GM21619 (cell line): Measurements from ENCODE around the gene CAMTA1.

Source experiments
- ATAC-seq: cut with Tn5 transposase; IDR thresholded peaks from one replicate; pipeline ENCODE4 v1.9.1; 2021; ENCODE audit not compliant: unreplicated experiment

The CAMTA1 gene

GRCh38 chr1:6872573-6873261 lies 87.5 kb downstream of the CAMTA1 start:
- no peak for ATAC-seq

- ATAC-seq, result no peak
These were observed 88.2 kb downstream of the CAMTA1 start for GRCh38 chr1:6873298-6874015.

DNA sequence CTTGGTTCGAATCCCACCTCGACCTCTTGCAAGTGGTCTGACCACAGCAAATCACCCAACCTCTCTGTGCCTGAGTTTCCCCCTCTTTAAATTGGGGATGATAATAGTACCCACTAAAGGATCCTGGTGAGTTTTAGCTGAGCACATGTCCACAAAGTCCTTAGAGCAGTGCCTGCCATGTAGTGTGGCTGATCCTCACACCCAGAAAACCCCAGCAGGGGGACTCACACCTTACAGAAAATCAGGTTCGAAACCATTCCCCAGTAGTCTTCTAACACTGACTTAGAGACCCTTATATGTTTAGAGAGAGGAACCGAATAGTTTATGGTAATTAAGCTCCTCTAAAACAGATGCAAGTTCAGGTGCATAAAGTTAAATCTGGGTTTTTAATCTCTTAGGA lies 89.0 kb downstream of the CAMTA1 start:
- ATAC-seq, result no peak

DNA sequence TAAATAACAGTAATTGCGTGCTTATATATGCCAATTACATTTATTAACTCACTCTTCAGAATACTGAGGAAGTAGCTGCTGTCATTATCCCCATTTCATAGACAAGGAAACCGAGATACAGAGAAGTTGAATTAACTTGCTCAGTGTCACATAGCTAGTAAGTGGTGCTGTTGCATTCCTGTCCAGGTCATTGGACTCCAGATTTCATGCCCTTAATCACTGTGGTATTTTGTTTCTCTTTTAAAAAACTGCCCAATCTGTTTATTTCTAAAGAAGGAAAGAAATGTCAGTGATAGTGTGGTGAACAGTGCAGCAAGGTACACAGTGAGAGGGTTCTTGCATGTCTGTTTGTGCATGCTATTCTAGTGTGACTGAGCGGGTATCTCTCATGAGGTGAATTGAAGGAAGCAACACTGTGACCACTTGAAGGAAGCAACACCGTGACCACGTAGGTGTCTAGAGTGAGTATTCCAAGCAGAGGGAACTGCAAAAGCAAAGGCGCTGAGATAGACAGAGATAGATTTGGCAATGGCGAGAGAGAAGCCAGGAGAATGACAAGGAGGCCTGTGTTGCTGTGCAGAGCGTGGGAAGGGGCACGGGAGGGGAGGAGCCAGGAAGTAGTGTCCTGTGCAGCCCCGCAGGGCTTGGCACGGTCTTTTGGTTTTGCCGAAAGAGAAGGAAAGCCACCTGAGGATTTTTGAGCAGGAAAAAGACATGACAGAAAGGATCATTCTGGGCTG lies 95.9 kb downstream of the CAMTA1 start:
- no peak for ATAC-seq

DNA sequence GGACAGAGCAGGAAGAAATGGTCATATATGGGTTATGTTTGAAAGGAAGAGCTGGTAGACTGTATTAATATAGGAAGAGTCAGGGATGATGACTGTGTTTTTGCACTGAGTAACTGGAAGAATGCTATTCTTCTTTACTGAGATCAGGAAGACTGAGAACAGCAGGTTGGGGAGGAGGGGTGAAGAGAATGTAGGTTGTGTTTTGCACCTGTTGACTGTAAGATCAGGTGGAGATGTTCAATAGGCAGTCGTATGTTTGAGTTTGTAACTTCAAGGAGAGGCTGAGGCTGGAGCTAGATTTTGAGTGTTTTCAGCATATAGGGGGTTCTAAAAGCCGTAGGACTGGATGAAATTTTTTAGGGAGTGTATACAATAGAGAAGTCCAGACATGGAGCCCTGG lies 97.2 kb downstream of the CAMTA1 start:
- no peak for ATAC-seq

DNA sequence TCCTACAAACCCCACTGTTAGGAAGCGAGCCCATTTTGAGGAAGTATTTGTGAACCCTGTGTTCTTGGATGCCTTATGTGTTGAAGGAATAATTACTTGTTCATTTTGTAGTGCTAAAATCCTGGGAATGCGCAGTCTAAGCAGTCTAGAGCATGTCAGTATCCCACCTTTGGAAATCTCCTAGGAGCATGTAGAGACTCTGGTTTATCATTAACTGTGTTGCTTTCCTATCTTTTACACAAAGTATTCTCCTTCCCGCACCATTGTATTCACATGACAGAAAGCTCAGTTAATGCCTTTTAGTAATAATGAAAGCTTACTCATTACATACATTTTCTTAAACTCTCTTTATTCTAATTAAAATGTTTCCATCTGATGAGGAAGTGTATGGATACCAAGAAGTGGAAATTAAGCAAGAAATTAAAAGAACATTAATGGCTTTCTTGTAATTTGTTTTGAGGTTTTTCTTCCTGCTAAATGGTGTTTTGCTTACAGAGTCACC lies 99.4 kb downstream of the CAMTA1 start:
- no peak for ATAC-seq

GRCh38 chr1:6885426-6885825 lies 100.2 kb downstream of the CAMTA1 start:
- ATAC-seq, result no peak

DNA sequence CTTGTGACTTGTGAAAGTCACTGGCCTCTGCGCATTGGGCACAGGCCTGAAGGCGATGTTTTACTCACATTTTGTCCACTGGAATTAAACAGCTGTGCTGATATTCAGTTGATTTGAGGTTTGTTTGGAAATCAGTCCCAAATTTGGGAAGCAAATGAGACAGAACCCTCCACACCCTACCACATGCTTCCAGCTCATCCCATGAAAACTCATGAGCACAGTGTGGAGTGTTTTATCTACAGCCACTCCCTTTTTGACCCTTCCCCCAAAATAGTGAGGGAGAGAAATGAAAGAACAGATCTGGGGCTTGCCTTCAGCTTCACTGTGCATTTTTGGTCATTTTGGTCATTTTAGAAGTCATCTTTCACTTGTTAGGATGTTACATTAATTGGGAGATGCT lies 101.3 kb downstream of the CAMTA1 start:
- ATAC-seq, result no peak

- ATAC-seq, result no peak
These were observed 103.0 kb downstream of the CAMTA1 start for GRCh38 chr1:6888268-6888667.

DNA sequence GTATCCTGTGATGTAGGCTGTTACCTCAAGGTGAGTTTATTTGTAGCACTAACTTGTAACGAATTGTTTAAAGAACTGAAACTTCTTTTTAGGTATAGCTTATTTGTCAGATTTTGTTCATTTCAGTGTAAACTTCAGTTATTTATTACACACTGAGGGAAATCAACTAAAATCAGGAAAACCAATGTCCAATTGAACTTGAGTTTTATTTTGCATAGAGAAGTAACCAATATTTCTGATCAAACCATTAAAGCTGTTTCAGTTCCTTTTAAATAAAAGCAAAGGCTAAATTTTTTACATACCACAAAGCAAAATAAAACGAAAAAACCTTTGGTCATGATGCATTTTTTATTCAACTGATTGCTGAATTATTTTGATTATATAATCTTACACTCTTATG lies 103.6 kb downstream of the CAMTA1 start:
- no peak for ATAC-seq

GRCh38 chr1:6889875-6890480 lies 104.7 kb downstream of the CAMTA1 start:
- peak; percentile 48 for ATAC-seq

DNA sequence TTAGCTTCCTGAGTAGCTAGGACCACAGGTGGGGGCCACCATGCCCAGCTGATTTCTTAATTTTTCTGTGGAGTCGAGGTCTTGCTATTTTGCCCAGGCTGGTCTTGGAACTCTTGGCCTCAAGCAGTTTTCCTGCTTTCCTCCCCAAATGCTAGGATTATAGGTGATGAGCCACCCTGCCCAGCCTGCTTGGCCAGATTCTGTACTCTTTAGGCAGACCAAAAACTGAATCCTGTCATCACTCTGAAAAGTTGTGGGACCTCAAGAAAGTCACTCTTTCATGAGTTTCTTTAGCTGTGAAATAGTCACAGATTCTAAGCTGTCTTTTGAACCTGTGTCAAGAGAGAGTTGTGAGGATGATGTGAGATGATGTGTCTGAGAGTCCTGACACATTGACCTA lies 105.4 kb downstream of the CAMTA1 start:
- no peak for ATAC-seq

GRCh38 chr1:6891781-6892579 lies 106.7 kb downstream of the CAMTA1 start:
- ATAC-seq, result no peak

DNA sequence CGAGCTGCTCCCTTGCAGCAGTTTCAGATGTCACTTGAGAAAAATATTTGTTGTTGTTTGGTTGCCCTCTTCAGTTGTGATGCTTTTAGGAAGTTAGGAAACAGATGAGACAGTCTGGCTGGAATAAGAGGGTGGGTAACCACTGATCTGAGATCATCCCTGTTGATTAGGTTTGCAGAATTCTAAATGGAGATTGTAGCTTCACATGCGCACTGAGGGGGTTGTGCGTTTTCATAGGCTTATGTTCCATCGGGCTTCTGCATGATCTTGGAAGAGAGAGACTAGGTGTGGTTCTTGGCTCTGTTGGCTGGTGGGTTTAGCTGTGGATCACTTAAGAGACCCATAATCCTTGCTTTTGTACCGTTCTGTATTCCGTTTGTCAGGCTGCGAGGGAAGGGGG lies 108.1 kb downstream of the CAMTA1 start:
- no peak for ATAC-seq

- no peak for ATAC-seq
These were observed 111.9 kb downstream of the CAMTA1 start for GRCh38 chr1:6897138-6897537.

DNA sequence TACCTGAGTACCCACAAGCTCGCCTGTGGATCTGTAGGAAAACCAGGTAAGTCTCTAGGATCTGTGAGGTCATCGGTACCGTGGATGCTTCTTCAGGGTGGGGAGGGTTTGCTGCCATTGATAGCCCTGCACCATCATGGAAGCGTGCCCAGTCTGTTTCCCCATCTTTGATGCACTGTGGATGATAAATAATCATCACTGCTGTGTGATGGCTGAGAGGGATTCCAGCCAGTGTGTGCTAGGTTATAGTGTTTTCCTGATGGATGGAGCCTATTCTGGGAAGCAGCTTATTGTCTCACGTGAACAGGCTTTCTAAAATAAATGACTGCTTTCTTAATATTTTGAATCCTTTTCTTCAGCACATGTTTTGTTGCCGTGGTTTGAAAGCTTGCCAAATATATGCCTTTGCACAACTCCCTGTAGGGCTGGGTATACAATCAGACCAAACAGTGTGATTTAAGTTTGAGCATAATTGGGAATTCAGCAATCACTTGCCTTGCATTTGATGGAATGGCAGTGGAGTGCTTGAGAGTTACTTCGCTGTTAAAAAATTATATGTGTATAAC lies 113.8 kb downstream of the CAMTA1 start:
- ATAC-seq, result no peak

DNA sequence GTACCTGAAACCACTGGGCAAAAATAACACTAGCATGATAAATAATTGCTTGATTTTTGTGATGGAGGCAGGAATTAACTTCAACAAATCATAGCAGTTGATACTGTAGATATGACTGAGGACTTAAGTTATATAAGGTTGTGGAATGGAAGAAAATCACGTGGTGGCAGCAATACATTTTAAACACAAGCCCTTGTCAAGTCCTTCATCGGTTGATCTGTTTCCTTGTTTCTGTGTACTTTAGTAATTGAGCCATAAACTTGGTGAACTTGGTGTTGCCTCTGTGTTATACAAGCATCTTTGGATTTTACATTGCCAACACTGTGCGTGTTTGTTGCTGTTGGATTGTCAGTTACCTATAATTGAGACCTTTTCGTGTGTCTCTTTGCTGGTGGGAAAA lies 114.4 kb downstream of the CAMTA1 start:
- ATAC-seq, result no peak

DNA sequence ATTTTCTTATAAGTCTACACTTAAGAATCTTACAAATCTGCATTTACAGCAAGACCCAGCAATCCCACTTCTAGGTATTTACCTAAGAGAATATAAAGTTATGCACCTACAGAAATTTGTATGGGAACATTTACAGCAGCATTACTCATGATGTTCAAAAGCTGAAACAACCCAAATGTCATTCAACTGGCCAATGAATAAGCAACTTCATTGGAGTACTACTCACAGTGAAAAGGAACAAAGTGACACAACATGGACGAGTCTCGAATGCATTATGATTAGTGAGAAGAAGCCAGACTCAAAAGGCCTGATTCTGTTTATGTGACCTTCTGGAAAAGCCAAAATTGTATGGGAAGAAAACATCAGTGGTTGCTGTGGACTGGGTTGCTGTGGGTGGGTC lies 116.9 kb downstream of the CAMTA1 start:
- ATAC-seq, result no peak

DNA sequence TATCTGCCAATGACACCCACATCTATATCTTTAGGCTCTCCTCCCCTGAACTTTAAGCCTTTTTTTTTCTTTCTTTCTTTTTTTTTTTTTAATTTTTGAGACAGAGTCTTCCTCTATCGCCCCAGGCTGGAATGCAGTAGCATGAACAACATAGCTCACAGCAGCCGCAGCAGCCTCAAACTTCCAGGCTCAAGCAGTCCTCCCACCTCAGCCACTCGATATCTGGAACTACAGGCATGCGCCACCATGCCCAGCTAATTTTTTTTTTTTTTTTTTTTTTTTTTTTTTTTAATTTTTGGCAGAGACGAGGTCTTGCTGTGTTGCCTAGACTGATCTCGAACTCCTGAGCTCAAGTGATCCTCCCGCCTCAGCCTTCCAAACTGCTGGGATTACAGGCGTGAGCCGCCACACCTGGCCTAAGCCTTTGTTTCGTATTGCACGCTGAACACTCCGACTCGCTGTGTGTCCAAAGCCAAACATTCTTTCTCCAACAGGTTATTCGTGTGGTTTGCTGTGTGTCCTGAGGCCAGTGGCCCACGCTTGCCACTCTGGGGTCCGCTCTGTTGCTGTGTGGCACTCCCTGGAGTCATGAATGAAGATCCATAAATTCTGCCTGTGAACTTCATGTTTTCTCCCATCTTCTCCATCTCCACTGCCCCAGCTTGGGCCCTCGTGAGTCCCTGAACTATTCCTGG lies 119.4 kb downstream of the CAMTA1 start:
- no peak for ATAC-seq

DNA sequence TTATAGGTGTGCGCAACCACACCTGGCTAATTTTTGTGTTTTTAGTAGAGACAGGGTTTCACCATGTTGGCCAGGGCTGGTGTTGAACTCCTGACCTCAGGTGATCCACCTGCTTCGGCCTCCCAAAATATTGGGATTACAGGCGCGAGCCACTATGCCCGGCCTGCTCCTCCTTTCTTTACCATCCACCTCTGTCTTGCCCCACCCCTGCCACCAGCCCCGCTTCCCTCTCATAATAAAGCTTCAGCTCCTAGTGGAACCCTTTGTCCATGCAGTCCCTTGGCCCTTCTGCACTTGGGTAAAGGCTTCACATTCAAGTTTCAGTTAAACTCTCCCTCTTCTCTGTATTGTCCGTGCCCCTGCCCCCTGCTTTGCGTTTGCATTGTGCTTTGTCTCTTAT lies 120.1 kb downstream of the CAMTA1 start:
- no peak for ATAC-seq
